SK-N-DZ (cell line): Measurements from ENCODE around the gene GDAP2.

Experiments used
- DNase-seq: peaks from one replicate; pipeline ENCODE4 v3.0.0-alpha.2; 2015; ENCODE audit warnings: low spot score

Gene GDAP2

DNA sequence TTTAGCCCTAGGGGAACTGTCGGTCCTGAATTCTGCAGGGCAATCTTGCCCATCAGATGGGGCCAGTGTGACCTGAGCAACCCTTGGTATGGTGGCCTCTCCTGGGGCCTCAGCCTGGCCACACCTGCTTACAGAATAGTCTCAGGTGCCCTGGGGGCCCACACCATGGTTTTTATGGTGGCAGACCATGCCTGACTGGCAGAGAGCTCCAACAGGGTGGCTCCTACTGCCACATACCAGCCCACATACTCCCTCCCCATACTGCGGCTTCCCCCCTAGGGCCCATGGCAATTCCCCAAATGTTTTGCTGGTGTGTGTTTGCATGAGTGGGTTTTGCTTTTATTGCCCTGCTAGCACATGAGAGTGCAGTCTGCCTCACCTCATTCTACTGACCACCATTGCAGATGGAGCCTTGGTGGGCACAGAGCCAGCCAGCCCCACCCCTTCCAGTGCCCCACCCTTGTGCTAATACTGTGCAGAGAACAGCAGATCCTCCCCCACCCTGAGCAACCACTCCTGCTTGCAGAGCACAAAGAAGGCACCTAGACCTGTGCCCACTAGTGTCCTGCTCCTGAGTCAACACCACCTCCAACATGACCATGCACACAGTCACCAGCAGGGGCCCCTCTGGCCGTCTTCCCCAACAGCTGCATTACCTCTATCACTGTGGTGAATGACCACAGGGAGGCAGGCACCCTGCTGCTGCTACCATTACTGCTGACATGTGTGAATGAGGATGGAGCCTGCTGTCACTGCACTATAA is 86.8 kb downstream of the GDAP2 start:
- no peak for DNase-seq

DNA sequence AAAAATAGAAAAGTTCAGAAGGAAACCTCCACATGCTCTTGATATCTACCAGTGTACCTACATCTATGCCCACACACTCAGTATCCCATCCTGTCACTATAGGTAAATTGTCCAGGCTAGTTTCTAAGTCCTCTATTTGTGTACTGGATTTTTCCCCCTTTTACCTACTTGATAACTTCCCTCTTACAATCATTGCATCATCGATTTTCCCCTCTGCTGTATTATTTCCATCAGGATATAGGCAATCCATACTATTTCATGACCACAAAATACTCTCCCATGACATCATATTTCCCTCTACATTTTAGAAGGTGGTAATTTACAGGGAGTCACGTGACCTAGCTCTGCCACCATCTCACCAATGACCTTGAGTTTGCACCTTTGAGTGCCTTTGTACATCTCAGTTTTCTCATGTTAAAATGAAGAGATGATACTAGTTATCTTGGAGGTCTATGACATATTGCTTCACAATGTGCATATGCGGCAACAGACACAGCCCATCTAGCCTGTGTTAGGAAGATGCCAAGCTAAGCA is 88.2 kb downstream of the GDAP2 start:
- no peak for DNase-seq

DNA sequence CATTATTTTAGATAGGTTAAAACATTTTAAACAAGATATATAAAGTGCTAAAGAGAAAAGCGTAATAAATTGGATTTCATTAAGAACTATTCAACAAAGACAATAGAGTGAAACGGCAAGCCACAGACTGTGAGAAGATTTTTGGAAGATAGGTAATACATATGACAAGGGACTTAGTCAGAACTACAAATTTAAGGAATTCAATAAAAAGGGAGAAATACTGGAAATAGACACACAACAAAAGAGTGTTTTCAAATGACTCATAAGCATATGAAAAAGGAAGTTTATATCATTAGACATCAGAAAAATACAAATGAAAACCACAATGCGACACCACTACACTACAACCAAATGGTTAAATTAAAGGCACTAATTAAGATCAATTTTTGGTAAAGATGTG is 90.5 kb downstream of the GDAP2 start:
- DNase-seq: no peak

DNA sequence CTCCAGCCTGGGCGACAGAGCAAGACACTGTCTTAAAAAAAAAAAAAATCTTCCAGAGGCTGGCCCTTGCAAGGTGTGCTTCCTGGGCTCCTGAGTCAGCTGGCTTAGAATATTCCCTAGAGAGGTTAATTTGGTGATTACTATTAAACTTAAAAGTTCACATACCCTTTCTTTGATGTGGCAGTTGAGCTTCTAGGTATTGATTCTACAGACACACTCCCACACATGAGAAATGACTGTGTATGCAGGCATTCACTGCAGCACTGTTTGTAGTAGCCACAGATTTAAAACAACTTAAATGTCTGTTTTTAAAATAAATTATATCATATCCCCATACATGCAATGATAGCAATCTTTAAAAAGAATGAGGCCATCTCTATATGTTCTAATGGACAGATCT is 93.4 kb downstream of the GDAP2 start:
- peak; percentile 22 for DNase-seq

DNA sequence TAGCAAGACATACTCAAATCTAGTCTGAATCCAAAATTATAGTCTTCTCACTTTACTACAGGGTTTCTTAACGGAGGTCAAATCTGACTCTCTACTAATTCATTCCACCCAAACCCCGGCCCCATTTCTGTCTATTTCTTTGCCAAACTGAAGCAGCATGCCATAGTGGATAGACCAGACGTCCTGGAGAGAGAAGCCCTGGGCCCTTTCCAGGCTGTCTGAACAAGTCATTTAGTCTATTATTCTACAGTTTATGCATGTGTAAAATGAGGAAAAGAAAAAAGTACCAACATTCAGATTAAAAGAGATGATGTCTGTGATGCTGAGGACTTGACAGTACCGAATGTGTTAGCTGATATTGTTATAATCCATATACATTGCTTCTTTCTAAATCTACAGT is 95.0 kb downstream of the GDAP2 start:
- DNase-seq: no peak

DNA sequence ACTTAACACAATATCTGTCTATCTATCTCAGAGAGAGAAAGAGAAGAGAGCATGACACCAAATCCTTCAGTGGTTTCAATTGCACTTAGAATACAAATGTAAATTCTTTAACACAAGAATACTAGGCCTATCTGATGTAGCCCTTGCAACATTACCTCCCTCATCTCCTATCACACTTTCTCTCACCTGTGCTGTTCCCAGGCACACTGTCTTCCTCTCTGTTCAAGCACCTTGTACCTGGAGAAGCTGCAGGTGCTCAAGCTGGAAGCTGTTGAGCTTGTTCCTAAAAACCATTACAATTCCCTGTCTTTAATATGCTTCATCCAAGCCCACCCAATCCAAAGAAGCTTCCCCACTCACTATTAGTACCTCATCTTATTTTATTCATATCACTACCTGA is 97.0 kb downstream of the GDAP2 start:
- no peak for DNase-seq

DNA sequence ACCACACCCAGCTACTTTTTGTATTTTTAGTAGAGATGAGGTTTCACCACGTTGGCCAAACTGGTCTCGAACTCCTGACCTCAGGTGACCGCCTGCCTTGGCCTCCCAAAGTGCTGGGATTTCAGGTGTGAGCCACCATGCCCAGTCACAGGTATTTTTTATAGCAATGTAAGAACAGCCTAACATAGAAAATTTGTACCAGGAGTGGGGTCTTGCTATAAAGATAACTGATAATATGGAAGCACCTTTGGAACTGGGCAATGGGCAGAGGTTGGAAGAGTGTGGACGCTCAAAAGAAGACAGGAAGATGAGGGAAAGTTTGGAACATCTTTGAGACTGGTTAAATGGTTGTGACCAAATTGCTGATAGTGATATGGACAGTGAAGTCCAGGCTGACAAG is 99.2 kb downstream of the GDAP2 start:
- no peak for DNase-seq

DNA sequence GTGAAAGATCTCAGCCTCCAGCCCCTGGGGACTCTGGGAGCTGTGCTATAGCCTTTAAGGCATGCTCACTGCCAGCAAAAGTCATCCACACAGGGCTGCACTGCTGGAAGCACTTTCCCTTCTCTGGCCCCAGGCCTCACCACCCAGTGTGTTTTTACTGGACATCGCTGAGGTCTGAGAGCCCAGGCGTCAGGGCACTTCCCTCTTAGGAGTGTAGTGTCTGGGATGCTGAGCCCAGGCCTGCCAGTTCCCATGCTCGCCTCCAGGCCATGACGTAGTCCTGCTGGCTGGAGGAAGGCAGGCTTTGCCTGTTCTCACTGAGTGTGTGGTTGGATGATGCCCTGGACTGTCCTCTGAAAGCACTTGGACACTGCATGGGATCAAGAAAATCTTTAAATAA is 101.2 kb downstream of the GDAP2 start:
- DNase-seq: no peak

DNA sequence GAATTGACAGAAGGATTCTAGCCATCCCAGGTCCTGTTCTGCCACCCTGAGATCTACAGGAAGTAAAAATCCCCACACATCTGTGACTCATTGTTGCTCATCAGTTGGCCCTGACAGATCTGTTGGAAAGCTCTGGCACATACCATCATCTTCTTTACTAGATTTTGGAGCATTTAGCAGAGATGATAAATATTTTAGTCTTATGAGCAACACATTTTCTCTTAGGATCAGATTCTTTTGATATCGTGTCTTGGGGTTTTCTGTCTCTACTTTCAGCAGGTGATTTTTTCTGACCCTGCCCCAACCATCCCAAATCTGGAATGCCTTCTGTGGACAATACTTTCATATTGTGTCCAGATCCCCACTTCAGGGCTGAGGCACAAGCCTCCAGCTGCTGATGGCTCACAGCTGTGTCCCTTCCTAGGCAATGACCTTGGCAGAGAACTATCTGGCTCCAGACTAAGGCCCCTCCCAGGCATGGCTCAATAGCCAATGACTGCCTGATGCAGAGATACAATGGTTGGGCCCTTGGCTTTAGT is 102.8 kb downstream of the GDAP2 start:
- DNase-seq: no peak

DNA sequence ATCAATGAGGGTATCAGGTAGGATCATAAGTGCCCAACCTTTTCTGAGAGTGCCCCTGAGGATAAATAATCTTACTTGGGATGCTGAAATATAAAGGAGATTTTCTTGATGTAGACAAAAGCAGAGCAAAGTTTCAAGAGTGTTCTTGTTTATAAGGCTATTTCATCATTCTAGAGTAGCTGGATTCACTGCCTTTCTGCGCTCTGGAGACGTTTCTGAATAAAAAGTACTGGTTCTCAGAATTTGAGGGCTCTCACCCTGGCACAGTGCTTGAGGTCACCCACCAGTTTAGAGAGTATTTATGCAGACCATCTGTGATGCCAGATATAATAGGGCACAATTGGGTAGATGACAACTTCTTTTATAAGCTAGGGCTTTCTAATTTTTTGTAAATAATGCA is 103.3 kb downstream of the GDAP2 start:
- DNase-seq: no peak

DNA sequence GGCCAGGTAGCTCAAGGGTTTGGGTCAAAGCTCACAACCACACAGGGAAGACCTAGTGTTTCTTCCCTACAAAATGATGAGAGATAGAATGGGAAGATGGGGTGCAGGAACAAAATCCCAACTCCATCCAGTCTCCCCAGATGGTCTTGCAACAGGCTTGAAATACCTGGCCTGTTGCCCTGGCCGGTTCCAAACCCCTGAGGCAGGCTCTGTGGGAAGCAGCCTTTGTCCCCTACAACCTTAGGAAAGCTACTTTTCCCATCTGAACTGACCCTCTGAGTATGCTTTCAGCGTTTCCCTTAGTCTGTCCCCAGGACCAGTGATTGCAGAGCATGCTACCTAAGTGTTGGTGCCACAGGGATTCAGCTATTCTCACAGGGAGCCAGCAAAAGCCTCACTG is 104.0 kb downstream of the GDAP2 start:
- no peak for DNase-seq

DNA sequence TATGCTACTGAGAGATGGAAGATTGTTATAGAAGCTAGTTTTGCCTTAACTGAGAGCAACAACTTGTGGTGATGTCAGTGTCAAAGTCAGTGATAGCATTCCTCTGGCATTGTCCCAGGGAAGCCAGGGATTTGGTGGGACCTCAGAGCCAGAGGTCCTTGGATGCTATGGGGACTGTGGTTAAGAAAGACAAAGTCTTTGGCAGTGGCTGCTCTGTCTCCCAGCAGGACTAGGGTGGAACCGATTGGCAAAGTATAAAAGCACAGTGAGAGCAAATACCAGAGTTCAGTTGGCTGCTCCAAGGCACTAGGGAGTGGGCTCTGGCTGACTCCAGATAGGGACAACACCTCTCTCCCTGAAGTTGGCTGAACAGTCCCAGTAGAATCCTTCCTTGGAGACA is 104.8 kb downstream of the GDAP2 start:
- no peak for DNase-seq

DNA sequence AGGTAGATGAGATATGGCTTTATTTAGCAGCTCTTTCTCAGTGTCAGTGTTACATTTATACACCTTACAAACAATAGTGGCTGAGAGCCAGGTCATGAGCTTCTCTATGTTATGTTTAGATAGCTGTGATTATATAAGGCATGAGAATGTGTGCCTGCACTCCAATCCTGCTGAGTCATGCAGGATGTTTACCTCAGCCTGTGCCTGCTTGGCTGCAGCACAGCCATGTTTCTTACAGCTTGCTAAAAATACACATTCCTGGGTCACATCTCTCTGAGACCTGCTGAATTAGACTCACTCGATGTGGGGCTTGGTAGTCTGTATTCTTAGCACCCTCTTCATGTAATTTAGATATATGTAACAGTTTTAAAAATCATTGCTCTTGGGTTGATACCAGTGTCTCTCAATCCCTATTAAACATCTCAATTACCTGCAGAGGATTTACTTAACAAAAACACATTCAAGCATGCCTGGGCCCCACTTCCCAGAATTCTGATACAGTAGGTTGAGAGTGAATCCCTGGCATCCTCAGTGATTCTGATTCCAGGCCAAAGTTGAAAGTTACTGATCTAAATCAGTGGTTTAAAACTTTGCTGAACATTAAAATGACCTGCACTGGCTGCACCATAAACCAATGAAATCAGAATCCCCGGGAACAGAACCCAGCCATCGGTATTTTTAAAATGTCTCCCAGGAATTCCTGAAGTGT is 107.5 kb downstream of the GDAP2 start:
- DNase-seq: no peak

DNA sequence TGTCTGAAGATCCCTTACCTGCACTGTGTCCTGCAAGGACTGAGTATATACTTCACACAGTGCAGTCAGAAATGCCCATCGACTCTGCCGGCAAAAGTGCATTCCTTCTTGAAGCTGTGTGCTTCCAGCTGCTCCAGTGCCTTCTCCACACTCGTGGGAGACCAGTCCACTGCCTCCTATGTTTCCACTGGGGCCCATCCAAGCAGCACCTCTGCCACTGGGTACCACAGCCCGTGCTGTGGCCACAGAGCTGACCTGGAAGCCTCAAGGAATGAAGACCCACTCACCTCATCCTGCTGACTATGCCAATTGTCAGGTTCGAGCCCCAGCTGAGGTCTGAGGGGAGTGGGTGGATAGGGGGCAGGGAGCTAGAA is 108.1 kb downstream of the GDAP2 start:
- DNase-seq: no peak

DNA sequence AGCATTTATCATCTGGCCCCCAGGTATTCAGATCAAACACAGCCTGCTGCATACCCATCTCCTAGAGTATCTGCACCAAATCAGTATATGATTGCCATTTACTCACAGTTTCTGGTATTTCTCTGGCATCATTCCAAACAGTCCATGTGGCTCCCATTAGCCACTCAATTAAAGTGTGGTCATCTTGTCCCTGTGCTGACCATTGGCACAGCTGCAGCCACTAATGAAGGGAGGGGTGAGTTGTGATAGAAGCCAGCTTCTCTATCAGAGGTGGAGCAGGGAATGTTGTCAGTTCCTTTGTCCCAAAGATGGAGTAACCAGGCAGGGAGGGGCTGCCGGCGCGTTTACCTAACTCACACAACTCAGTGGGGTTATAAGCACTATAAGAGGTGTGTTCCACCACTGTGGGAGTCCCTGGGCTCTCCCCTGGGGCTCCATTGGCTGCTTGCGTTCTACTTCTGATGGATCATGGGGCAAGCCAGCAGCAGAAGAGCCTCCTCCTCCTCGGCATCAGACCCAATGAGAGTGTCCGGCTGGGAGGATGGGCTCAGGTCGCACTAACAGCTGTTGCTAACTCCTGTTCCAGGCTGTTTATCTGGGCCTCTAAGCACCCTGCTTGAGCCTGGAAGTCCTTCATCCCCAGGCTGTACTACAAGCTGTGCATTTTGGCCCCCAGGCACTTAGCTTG is 108.6 kb downstream of the GDAP2 start:
- DNase-seq: no peak

DNA sequence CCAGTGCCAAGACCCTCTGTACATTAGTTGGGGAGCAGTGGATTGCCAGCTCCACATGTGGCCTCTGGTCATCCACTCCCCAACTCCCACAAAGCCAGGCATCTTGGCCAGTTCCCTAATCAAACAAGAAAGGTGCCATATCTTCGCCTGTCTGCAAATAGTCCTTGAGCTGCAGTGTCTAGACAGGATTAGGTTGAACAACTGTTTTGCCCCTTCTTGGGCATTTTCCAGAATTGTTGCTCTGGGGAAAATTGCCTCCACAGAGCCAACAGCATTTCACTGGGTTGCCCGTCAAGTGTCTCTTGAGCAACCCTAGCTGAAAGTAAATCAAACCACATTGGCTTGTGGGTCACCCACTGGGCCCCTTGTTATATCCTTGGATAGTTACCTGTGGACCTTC is 109.3 kb downstream of the GDAP2 start:
- no peak for DNase-seq

DNA sequence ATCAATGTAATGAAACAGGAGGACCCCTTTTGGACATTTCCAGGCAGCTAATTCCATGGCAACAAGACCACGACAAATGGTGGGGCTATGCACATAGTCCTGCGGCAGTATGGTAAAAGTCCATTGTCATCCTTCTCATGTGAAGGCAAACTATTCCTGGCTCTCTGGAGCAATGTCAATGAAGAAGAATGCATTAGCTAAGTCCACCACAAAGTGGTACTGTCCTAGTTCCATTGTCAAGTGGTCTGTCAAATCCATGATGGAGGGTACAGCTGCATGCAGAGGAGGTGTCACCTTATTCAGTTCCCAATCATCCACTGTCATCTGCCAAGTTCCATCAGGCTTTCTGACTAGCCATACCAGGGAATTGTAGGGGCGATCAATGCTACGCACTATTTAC is 110.1 kb downstream of the GDAP2 start:
- no peak for DNase-seq

DNA sequence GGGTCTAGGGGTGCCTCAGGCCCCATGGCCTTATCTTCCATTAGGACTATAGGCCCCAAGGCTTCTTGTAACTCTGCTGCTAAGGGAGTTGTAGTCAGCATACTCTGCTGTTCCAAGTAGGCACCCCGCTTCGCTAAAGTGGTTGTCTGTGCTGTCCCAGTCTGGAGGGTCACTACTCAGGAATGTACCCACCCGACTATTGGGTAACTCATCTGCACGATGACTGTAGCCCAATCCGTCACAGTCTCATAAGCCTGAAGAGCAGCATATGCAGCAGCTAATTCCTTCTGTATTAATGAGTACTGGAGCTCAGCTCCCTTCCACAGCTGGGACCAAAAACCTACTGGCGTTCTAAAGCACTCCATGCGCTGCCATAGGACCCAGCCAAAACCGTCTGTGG is 111.0 kb downstream of the GDAP2 start:
- DNase-seq: no peak

DNA sequence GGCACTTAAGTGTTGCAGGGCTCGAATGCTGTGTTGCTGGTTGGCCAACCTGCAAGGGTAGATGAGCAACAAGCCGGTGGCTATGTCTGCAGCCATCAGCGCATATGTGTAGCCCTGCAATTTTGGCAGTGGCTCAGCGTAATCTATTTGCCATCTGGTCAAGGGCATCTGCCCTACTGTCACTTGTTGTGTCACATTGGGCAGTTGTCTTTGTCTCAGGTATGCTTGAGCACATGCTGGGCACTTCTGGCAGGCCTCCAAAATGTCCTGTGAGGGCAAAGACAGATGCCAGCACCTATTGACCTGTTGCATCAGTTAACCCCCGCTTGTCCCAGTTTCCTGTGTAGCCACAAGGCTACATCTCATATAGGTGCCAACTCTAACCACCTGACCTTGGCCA is 111.8 kb downstream of the GDAP2 start:
- no peak for DNase-seq

DNA sequence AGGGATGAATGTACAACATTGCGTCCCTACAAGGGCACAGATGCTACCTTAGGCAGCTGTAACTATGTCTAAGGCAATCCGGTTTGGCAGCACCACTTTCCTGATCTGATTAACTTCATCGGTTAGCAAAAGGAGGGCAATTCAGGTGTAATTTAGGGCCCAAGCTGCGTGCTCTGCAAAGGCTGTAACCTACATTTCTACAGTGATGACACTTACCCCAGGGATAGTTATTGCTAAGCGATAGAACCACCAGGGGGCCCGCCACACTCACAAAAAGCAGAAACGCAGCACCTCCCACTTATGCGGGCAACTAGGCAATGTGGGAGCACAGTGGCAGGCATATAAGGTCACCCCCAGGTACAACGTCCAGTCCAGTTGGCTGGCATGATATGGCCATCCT is 113.5 kb downstream of the GDAP2 start:
- peak; percentile 54 for DNase-seq

DNA sequence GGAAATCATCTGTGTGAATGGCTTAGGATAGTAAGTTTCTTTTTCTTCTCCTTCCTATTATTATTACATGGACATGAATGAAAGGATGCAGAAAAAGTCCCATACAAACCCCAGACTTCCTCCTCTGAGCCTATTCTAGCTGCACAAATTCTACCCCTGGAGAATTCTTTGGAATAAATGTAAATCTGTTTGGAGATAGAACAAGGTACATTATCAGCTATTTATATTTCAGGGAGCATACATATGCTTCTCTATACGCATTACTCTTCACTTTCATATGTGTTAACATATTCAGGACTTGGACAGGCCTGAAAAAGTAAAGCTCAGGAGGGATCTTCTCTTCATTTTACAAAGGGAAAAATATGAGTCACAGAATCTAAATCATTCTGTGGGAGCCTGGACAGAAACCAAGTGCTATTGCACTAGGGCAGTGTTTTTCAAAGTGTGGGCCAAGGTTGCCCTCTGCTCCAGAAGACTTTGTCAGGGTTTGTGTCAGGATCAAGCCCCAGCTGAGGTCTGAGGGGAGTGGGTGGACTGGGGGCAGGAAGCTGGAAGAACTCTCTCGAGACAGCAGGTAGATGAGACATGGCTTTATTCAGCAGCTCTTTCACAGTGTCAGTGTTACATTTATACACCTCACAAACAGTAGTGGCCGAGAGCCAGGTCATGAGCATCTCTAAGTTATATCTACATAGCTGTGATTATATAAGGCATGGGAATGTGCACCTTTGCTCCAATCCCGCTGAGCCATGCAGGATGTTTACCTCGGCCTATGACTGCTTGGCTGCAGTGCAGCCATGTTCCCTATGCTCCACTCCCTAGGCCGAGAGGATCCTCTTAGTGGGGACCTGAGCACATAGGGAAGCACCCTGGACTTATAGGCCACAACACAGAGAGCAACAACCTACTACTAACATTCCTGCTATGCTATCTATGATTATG is 114.3 kb downstream of the GDAP2 start:
- no peak for DNase-seq
